Testis (tissue), 2 donors: ENCODE results near the gene GARRE1.

Source experiments
- CTCF ChIP-seq, 3 experiments: fragments of 450-650 bp in 2 of 3; fragments of 200-600 bp in 1 of 3; sonication (generic) in 1 of 3; IDR thresholded peaks; one replicate each; pipeline ENCODE4 v1.5.1; 2016 to 2019; ENCODE audit warnings: antibody characterized with exemption in 3 of 3, mild to moderate bottlenecking in 2 of 3, moderate library complexity in 1 of 3
- POLR2A ChIP-seq: fragments of 450-650 bp; IDR thresholded peaks from one replicate; pipeline ENCODE4 v1.6.1; 2017; ENCODE audit warnings: antibody characterized with exemption, mild to moderate bottlenecking, moderate library complexity

- TF ChIP-seq CTCF (IDR thresholded peaks at IDR 0.05) (no peak), POLR2A (no peak)
Measured at GRCh38 chr19:34218818-34219164, 35.6 kb upstream of the GARRE1 start.
